Suprapubic skin (tissue), 4 donors: ENCODE measurements around the gene DIP2C. TPM values are rescaled to one million over a fixed set of nuclear protein-coding genes. Genes with fewer than 3 reads are reported as not detected.

Experiments
- DNase-seq, 2 donors: peaks; one replicate each; pipeline ENCODE4 v3.0.0-alpha.2; 2019; ENCODE audit warnings: low spot score in 2 of 2
- H3K27ac ChIP-seq: fragments of 200-600 bp; sonication (generic); one replicate; pipeline ENCODE4 v1.5.1; 2019
- H3K27me3 ChIP-seq: fragments of 200-600 bp; sonication (generic); one replicate; pipeline ENCODE4 v1.5.1; 2019
- H3K36me3 ChIP-seq: fragments of 200-600 bp; sonication (generic); one replicate; pipeline ENCODE4 v1.5.1; 2019
- H3K4me1 ChIP-seq: fragments of 200-600 bp; sonication (generic); one replicate; pipeline ENCODE4 v1.5.1; 2019
- H3K4me3 ChIP-seq: fragments of 200-600 bp; sonication (generic); one replicate; pipeline ENCODE4 v1.5.1; 2019; ENCODE audit warnings: mild to moderate bottlenecking
- H3K9me3 ChIP-seq: fragments of 200-600 bp; sonication (generic); one replicate; pipeline ENCODE4 v1.5.1; 2019
- EP300 ChIP-seq: sonication (generic); formaldehyde crosslinking; IDR thresholded peaks from one replicate; pipeline ENCODE4 v1.6.1; 2017; ENCODE audit warnings: antibody characterized with exemption
- POLR2A ChIP-seq, 2 donors: fragments of 450-650 bp; IDR thresholded peaks; one replicate each; pipeline ENCODE4 v1.6.1; 2017; ENCODE audit warnings: antibody characterized with exemption in 2 of 2, mild to moderate bottlenecking in 2 of 2, moderate library complexity in 2 of 2
- POLR2AphosphoS5 ChIP-seq, 3 donors: sonication (generic); formaldehyde crosslinking; IDR thresholded peaks; one replicate each; pipeline ENCODE4 v1.6.1; 2017; ENCODE audit warnings: antibody characterized with exemption in 3 of 3
- WGBS: methylation state at CpG from one replicate; pipeline ENCODE4 v1.1.5; 2018; 5-methylcytosine and 5-hydroxymethylcytosine counted together
- total RNA-seq, 4 donors: library from RNA; depleted of rRNA; stranded (reverse); fragments of >200 nt; gene quantifications; one replicate each; pipeline ENCODE4 v1.1.0, GENCODE V29; 2016
- TF ChIP-seq, protein P1 (sequence below), 2 donors: fragments of 200-600 bp in 1 of 2; fragments of 450-650 bp in 1 of 2; sonication (generic) in 1 of 2; IDR thresholded peaks; one replicate each; pipeline ENCODE4 v1.5.1; 2016 to 2019; ENCODE audit warnings: antibody characterized with exemption in 2 of 2, mild to moderate bottlenecking in 1 of 2, moderate library complexity in 1 of 2

The DIP2C gene
- total RNA-seq, 4 donors from 2014 or later, result 6.7 to 23.3 (median 14.7) TPM

- Histone ChIP-seq H3K36me3 (peaks cover 20% of the 10 kb centered on the region), H3K4me3 (no peak overlapping the region), H3K9me3 (no peaks in the 10 kb centered on the region), H3K27me3 (no peaks in the 10 kb centered on the region), H3K27ac (no peak overlapping the region), H3K4me1 (peaks cover 9% of the 10 kb centered on the region)
- no peak for DNase-seq
- 68% methylated on average over 9 of the region's 9 CpGs for WGBS
- no peak for TF ChIP-seq POLR2AphosphoS5 (IDR thresholded peaks at IDR 0.05)
- TF ChIP-seq EP300, result no peak
- no peak for TF ChIP-seq POLR2A (IDR thresholded peaks at IDR 0.05)
- TF ChIP-seq, protein P1, sequence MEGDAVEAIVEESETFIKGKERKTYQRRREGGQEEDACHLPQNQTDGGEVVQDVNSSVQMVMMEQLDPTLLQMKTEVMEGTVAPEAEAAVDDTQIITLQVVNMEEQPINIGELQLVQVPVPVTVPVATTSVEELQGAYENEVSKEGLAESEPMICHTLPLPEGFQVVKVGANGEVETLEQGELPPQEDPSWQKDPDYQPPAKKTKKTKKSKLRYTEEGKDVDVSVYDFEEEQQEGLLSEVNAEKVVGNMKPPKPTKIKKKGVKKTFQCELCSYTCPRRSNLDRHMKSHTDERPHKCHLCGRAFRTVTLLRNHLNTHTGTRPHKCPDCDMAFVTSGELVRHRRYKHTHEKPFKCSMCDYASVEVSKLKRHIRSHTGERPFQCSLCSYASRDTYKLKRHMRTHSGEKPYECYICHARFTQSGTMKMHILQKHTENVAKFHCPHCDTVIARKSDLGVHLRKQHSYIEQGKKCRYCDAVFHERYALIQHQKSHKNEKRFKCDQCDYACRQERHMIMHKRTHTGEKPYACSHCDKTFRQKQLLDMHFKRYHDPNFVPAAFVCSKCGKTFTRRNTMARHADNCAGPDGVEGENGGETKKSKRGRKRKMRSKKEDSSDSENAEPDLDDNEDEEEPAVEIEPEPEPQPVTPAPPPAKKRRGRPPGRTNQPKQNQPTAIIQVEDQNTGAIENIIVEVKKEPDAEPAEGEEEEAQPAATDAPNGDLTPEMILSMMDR (IDR thresholded peaks at IDR 0.05), result no peak
Observed at GRCh38 chr10:234708-235406, 454.6 kb downstream of the DIP2C start.

GRCh38 chr10:232878-233277, 456.6 kb downstream of the DIP2C start:
- 87% methylated on average over 11 of the region's 11 CpGs for WGBS
- no peak for DNase-seq
- Histone ChIP-seq H3K9me3 (no peaks in the 10 kb centered on the region), H3K27ac (no peak overlapping the region), H3K36me3 (peaks cover 11% of the 10 kb centered on the region), H3K4me3 (no peak overlapping the region), H3K4me1 (peaks cover 15% of the 10 kb centered on the region), H3K27me3 (no peaks in the 10 kb centered on the region)
- no peak for TF ChIP-seq POLR2A (IDR thresholded peaks at IDR 0.05)
- TF ChIP-seq EP300, result no peak
- no peak for TF ChIP-seq POLR2AphosphoS5 (IDR thresholded peaks at IDR 0.05)
- TF ChIP-seq, protein P1 (IDR thresholded peaks at IDR 0.05), result no peak

DNA sequence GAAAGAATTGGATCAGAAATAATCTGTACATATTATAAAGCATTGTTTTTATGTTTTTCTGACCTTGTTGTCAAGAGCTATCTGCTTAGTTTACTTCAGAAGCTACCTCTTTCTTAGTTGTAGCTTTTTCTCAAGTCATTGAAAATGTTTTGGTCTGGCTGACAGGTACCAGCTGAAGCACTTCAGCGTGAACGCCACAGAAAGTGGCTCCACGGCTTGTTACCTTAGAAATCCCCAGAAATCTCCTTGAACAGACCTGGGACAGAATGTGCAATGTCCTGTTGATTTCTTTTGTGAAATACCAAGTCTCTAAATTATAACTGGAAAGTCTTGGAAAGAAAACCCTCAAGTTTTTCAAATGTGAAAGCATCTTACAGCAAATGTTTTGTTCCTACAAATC, 457.4 kb downstream of the DIP2C start:
- no peaks in the 10 kb centered on the region for H3K27me3 ChIP-seq
- no peak for TF ChIP-seq POLR2A (IDR thresholded peaks at IDR 0.05)
- no peak for TF ChIP-seq EP300
- TF ChIP-seq POLR2AphosphoS5 (IDR thresholded peaks at IDR 0.05), result no peak
- TF ChIP-seq, protein P1 (IDR thresholded peaks at IDR 0.05), result no peak
- peaks cover 3% of the 10 kb centered on the region for H3K36me3 ChIP-seq
- WGBS, result 97% methylated on average over 3 of the region's 3 CpGs
- H3K4me3 ChIP-seq, result no peak overlapping the region
- H3K4me1 ChIP-seq, result peaks cover 15% of the 10 kb centered on the region
- no peak overlapping the region for H3K27ac ChIP-seq
- no peaks in the 10 kb centered on the region for H3K9me3 ChIP-seq
- DNase-seq, result no peak

- no peak overlapping the region for H3K4me3 ChIP-seq
- no peak for TF ChIP-seq POLR2A (IDR thresholded peaks at IDR 0.05)
- no peak for TF ChIP-seq POLR2AphosphoS5 (IDR thresholded peaks at IDR 0.05)
- no peak for TF ChIP-seq EP300
- TF ChIP-seq, protein P1 (IDR thresholded peaks at IDR 0.05), result no peak
- DNase-seq, result no peak
- H3K4me1 ChIP-seq, result peaks cover 15% of the 10 kb centered on the region
- no peak overlapping the region for H3K27ac ChIP-seq
- 93% methylated on average over 9 of the region's 9 CpGs for WGBS
- H3K27me3 ChIP-seq, result no peaks in the 10 kb centered on the region
- no peaks in the 10 kb centered on the region for H3K9me3 ChIP-seq
- H3K36me3 ChIP-seq, result no peaks in the 10 kb centered on the region
Observed at GRCh38 chr10:230758-231157, 458.7 kb downstream of the DIP2C start.

- Histone ChIP-seq H3K36me3 (no peaks in the 10 kb centered on the region), H3K27me3 (no peaks in the 10 kb centered on the region), H3K27ac (no peak overlapping the region), H3K4me3 (no peak overlapping the region), H3K9me3 (no peaks in the 10 kb centered on the region), H3K4me1 (peaks cover 6% of the 10 kb centered on the region)
- DNase-seq, result no peak
- 59% methylated on average over 6 of the region's 6 CpGs for WGBS
- TF ChIP-seq POLR2AphosphoS5 (IDR thresholded peaks at IDR 0.05) (no peak), EP300 (no peak), POLR2A (IDR thresholded peaks at IDR 0.05) (no peak)
- TF ChIP-seq, protein P1 (IDR thresholded peaks at IDR 0.05), result no peak
Observed at GRCh38 chr10:228366-228765, 461.1 kb downstream of the DIP2C start.
